ENCODE data around the gene DLX6.

DLX6 gene

DNA sequence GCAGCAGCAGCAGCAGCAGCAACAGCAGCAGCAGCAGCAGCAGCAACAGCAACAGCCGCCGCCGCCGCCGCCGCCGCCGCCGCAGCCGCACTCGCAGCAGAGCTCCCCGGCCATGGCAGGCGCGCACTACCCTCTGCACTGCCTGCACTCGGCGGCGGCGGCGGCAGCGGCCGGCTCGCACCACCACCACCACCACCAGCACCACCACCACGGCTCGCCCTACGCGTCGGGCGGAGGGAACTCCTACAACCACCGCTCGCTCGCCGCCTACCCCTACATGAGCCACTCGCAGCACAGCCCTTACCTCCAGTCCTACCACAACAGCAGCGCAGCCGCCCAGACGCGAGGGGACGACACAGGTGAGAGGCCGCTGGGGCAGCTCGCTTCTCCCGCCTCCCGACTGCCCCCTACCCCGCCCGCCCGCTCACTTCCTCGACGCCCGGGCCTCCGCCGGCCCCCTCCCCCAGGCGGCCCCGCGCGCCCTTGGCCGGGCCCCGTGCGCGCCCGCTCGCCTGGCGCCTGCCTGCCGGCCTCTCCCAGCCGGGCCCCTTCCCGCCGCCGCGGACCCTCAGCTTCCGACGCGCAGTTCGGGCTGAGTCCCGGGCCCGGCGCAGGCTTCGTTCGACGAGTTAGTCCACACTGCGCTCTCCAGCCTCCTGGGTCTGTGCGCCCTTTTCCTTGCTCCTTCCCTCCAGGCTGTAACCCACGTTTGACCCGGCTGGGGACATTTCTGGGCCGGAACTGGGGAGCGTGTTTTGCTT is 882 bp downstream of the DLX6 start:
- TF ChIP-seq, protein P1, sequence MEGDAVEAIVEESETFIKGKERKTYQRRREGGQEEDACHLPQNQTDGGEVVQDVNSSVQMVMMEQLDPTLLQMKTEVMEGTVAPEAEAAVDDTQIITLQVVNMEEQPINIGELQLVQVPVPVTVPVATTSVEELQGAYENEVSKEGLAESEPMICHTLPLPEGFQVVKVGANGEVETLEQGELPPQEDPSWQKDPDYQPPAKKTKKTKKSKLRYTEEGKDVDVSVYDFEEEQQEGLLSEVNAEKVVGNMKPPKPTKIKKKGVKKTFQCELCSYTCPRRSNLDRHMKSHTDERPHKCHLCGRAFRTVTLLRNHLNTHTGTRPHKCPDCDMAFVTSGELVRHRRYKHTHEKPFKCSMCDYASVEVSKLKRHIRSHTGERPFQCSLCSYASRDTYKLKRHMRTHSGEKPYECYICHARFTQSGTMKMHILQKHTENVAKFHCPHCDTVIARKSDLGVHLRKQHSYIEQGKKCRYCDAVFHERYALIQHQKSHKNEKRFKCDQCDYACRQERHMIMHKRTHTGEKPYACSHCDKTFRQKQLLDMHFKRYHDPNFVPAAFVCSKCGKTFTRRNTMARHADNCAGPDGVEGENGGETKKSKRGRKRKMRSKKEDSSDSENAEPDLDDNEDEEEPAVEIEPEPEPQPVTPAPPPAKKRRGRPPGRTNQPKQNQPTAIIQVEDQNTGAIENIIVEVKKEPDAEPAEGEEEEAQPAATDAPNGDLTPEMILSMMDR (IDR thresholded peaks at IDR 0.05; ENCODE audit: low read depth, low read length, missing control alignments): no peak
- no peak for DNase-seq (ENCODE audit: extremely low read depth, low read depth)
- 0 out of 2 replicates have a peak overlapping the region, but pooled peaks have one; percentile 4 for H3K4me3 ChIP-seq (replicated peaks; ENCODE audit: low read depth, low read length)

DNA sequence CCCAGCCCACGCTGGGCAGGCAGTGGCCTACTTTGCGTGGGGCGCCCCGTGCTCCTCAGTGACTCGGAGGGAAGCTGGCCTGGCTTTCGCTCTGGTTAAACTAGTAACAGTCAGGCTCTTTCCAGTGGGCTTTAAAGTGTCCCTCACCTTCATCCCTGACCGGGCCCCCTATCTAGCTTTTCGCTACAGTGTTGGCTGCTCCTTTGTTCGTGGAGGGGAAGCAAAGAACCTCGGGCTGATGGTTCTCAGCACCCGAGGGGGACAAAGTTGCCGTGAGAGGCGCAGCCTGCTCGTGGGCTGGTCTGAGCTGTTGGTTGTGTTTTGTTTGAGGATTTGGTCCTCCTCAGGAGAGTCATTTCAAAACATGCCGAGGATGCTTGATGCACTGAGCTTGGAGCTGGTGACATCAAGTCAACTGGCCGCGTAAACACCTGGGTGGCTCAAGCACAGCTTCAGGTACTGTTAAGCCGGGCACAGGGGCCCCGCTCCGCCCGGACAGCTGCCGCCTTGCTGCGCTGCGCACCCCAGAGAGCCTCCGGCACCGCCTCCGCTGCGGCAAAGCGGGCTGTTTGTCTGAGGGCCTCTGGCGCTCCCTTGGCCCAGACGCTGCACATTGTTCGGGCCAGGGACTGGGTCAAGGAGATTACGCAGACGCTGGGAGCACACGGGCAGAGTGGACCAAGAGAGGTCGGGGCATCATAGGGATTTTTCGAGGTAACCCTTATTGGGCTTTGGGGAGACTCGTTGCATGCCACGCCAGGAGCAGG is 1.6 kb downstream of the DLX6 start:
- no peak overlapping the region for H3K4me3 ChIP-seq (replicated peaks; ENCODE audit: low read depth, low read length)
- TF ChIP-seq, protein P1 (IDR thresholded peaks at IDR 0.05; ENCODE audit: low read depth, low read length, missing control alignments): no peak
- DNase-seq (ENCODE audit: extremely low read depth, low read depth): no peak

- TF ChIP-seq, protein P1 (IDR thresholded peaks at IDR 0.05; ENCODE audit: low read depth, low read length, missing control alignments): no peak
- no peak for DNase-seq (ENCODE audit: extremely low read depth, low read depth)
- no peak overlapping the region for H3K4me3 ChIP-seq (replicated peaks; ENCODE audit: low read depth, low read length)
These were observed 2.2 kb downstream of the DLX6 start for GRCh38 chr7:97007583-97007861.

GRCh38 chr7:97008275-97008917 is 3.0 kb downstream of the DLX6 start:
- no peak overlapping the region for H3K4me3 ChIP-seq (replicated peaks; ENCODE audit: low read depth, low read length)
- TF ChIP-seq, protein P1 (IDR thresholded peaks at IDR 0.05; ENCODE audit: low read depth, low read length, missing control alignments): no peak
- no peak for DNase-seq (ENCODE audit: extremely low read depth, low read depth)

DNA sequence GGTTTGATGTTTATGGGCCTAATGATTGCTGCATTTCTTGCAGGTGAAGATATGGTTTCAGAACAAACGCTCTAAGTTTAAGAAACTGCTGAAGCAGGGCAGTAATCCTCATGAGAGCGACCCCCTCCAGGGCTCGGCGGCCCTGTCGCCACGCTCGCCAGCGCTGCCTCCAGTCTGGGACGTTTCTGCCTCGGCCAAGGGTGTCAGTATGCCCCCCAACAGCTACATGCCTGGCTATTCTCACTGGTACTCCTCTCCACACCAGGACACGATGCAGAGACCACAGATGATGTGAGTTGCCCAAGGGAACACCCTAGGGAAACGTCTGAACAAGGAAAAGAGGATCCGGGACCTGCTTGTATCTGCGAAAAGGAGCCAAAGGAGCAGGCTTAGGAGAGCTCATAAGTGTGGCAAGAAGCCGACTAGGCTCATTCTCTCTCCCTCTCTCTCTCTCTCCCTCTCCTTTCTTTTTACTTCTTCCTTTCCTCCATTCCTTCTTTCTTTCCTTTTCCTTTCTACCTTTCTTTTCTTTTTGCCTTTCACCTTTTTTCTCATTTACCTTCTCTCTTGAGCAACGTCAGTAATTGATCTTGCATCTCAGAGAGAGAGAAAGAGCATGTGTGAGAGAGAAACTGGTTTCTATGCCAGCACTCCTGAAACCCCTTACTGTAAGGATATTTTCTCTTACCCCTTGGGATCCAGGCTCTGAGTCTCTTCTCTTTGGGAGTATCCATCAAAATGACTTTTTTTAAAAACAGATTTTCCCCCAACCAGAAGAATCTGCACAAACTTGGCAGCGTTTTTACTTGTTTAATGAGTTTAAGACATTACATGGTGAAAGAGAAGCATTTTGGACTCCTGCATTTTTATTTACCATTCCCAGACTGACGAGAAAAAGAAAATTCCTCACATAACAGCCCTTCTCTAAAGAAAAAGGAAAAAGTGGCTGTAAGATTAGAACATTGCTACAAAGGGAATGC is 4.7 kb downstream of the DLX6 start:
- no peak overlapping the region for H3K4me3 ChIP-seq (replicated peaks; ENCODE audit: low read depth, low read length)
- DNase-seq (ENCODE audit: extremely low read depth, low read depth): no peak
- TF ChIP-seq, protein P1 (IDR thresholded peaks at IDR 0.05; ENCODE audit: low read depth, low read length, missing control alignments): no peak

DNA sequence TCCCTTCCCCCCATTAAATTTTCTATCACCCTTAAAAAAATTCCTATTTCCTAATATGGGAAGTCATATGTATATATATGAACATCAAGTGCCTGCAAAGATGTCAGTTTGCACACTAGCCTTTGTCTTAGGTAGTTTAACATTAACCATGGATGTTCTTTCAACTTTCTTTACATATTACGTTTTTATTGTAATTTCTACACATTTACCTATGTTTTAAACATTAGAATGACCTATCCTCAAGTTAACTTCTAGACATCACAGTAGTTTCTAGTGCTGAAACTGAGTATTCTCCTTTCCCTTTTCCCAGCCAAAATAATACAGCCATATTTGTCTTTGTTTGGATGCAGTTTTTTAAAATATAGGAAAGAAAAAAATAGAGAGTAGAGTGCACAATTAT is 5.8 kb downstream of the DLX6 start:
- no peak overlapping the region for H3K4me3 ChIP-seq (replicated peaks; ENCODE audit: low read depth, low read length)
- no peak for DNase-seq (ENCODE audit: extremely low read depth, low read depth)
- TF ChIP-seq, protein P1 (IDR thresholded peaks at IDR 0.05; ENCODE audit: low read depth, low read length, missing control alignments): no peak

All from HFF-Myc (cell line).